GM23338 (cell line): ENCODE measurements around the gene LPP.

ENCODE experiments used
- CREB1 ChIP-seq: fragments of 250-450 bp; sonication (Bioruptor Pico); IDR thresholded peaks from 2 replicates; pipeline ENCODE4 v1.5.0; 2020; ENCODE audit warnings: low read depth, mild to moderate bottlenecking, moderate library complexity
- CTCF ChIP-seq, 2 experiments: fragments of 200-600 bp in 1 of 2; sonication (generic) in 1 of 2; conservative IDR thresholded peaks; 2 replicates each; pipeline versions ENCODE4 v1.5.1 to v1.6.1; 2016 to 2017; ENCODE audit warnings: antibody characterized with exemption in 2 of 2, low read depth in 2 of 2, mild to moderate bottlenecking in 2 of 2, moderate library complexity in 1 of 2
- ETS1 ChIP-seq: IDR thresholded peaks from 2 replicates; pipeline ENCODE4 v1.6.1; 2016; ENCODE audit warnings: antibody characterized with exemption
- EZH2 ChIP-seq: fragments of 200-600 bp; sonication (generic); IDR thresholded peaks from one replicate; pipeline ENCODE4 v1.8.0; 2017; ENCODE audit warnings: antibody characterized with exemption, mild to moderate bottlenecking, low read depth; ENCODE audit not compliant: unreplicated experiment
- EZH2phosphoT487 ChIP-seq: fragments of 200-600 bp; sonication (generic); IDR thresholded peaks from one replicate; pipeline ENCODE4 v1.8.1; 2018; ENCODE audit warnings: antibody characterized with exemption; ENCODE audit not compliant: unreplicated experiment
- JUNB ChIP-seq: IDR thresholded peaks from one replicate; pipeline ENCODE4 v1.6.1; 2016; ENCODE audit warnings: antibody characterized with exemption; ENCODE audit not compliant: unreplicated experiment
- NANOG ChIP-seq: IDR thresholded peaks from 2 replicates; pipeline ENCODE4 v1.6.1; 2016; ENCODE audit warnings: antibody characterized with exemption, borderline replicate concordance
- POLR2AphosphoS5 ChIP-seq: IDR thresholded peaks from 2 replicates; pipeline ENCODE4 v1.6.1; 2016; ENCODE audit warnings: antibody characterized with exemption, low read depth
- REST ChIP-seq: IDR thresholded peaks from one replicate; pipeline ENCODE4 v1.6.1; 2018; ENCODE audit warnings: antibody characterized with exemption; ENCODE audit not compliant: unreplicated experiment
- STAT1 ChIP-seq: IDR thresholded peaks from one replicate; pipeline ENCODE4 v1.6.1; 2016; ENCODE audit warnings: antibody characterized with exemption; ENCODE audit not compliant: unreplicated experiment
- ZNF114 ChIP-seq: fragments of 250-450 bp; sonication (Bioruptor Pico); IDR thresholded peaks from 2 replicates; pipeline ENCODE4 v1.5.0; 2020; ENCODE audit warnings: mild to moderate bottlenecking, moderate library complexity
- ZNF331 ChIP-seq: fragments of 250-450 bp; sonication (Bioruptor Pico); IDR thresholded peaks from 2 replicates; pipeline ENCODE4 v1.5.0; 2020; ENCODE audit warnings: low read depth, mild to moderate bottlenecking, moderate library complexity
- ZNF462 ChIP-seq: fragments of 250-450 bp; sonication (Bioruptor Pico); IDR thresholded peaks from 2 replicates; pipeline ENCODE4 v1.5.0; 2020; ENCODE audit warnings: mild to moderate bottlenecking, moderate library complexity

- TF ChIP-seq CTCF (conservative IDR thresholded peaks at IDR 0.05; ENCODE audit: low read depth in 2 of 2) (no peak), POLR2AphosphoS5 (no peak), REST (no peak), JUNB (no peak), NANOG (no peak), EZH2 (no peak), CREB1 (no peak), EZH2phosphoT487 (no peak), ZNF114 (CRISPR knock-in tag) (no peak), ZNF331 (CRISPR knock-in tag) (no peak), ETS1 (no peak), STAT1 (no peak), ZNF462 (CRISPR knock-in tag) (no peak)
Observed at GRCh38 chr3:188158731-188159310, 4.9 kb downstream of the LPP start.
